Ovary (tissue), 9 donors: ENCODE data around the gene POLR1E. TPM values are rescaled to one million over a fixed set of nuclear protein-coding genes. Genes with fewer than 3 reads are reported as not detected.

Source experiments
- DNase-seq, 5 donors: peaks; one replicate each; pipeline ENCODE4 v3.0.0-alpha.2; 2019 to 2020
- H3K27ac ChIP-seq, 2 donors: fragments of 200-600 bp; one replicate each; pipeline versions ENCODE4 v1.5.1 to v1.8.0; 2019 to 2022
- H3K27me3 ChIP-seq: fragments of 200-600 bp; one replicate; pipeline ENCODE4 v1.8.0; 2022
- H3K36me3 ChIP-seq: fragments of 200-600 bp; sonication (generic); one replicate; pipeline ENCODE4 v1.5.1; 2019
- H3K4me1 ChIP-seq: one replicate; pipeline ENCODE4 v1.8.1; 2013; ENCODE audit warnings: mild to moderate bottlenecking, moderate library complexity; ENCODE audit not compliant: insufficient read depth
- H3K4me3 ChIP-seq: fragments of 200-600 bp; sonication (generic); one replicate; pipeline ENCODE4 v1.5.1; 2017
- H3K9me3 ChIP-seq, 2 donors: fragments of 200-600 bp in 1 of 2; sonication (generic) in 1 of 2; one replicate each; pipeline versions ENCODE4 v1.5.1 to v1.8.1; 2013 to 2019; ENCODE audit warnings: mild to moderate bottlenecking in 1 of 2, moderate library complexity in 1 of 2
- CTCF ChIP-seq, 3 donors: fragments of 450-650 bp in 2 of 3; fragments of 200-600 bp in 1 of 3; IDR thresholded peaks; one replicate each; pipeline versions ENCODE4 v1.5.1 to v1.8.0; 2016 to 2022; ENCODE audit warnings: antibody characterized with exemption in 3 of 3, mild to moderate bottlenecking in 1 of 3
- EP300 ChIP-seq: sonication (generic); formaldehyde crosslinking; IDR thresholded peaks from one replicate; pipeline ENCODE4 v1.6.1; 2017; ENCODE audit warnings: antibody characterized with exemption
- POLR2A ChIP-seq: fragments of 450-650 bp; IDR thresholded peaks from one replicate; pipeline ENCODE4 v1.6.1; 2017; ENCODE audit warnings: antibody characterized with exemption, mild to moderate bottlenecking, moderate library complexity
- WGBS, 3 donors: extraction: QIAGEN DNeasy Blood & Tissue Kit in 1 of 3; methylation state at CpG; one replicate each; pipeline versions ENCODE4 v1.1.5 to v1.1.7; 2013 to 2017; 5-methylcytosine and 5-hydroxymethylcytosine counted together
- intact Hi-C, 4 donors: fragments of 100-400 bp; cut with DNase I; formaldehyde crosslinking; loops; one replicate each; pipeline versions ENCODE4 v1.11.0 to v1.15.1; 2022 to 2023
- polyA plus RNA-seq, 2 donors: library from polyadenylated mRNA; stranded (reverse); fragments of 200-250 nt in 1 of 2; fragments of 350-450 nt in 1 of 2; fragmentation: Illumina TruSeq in 1 of 2; extraction: RNeasy Lipid Tissue Mini Kit (QIAGEN cat#74804) in 1 of 2; gene quantifications; one replicate each; pipeline ENCODE4 v1.2.3, GENCODE V29; 2013 to 2014
- total RNA-seq, 7 donors: library from RNA; depleted of rRNA in 2 of 7; stranded (reverse); fragments of >200 nt in 2 of 7; fragmentation: NEBNext Ultra II Directional in 3 of 7; extraction: Animal tissue kit (Norgen Biotek cat#: 25700) in 3 of 7; gene quantifications; one replicate each; pipeline versions ENCODE4 v1.1.0 to v1.2.4, GENCODE V29; 2016 to 2023
- donor health status: DM: no; HTN: no; CAD: no; lungs with moderate emphysema.
- donor health status: DM: no; HTN: no; CAD: no.
- donor health status: Bipolar disorder and iron deficiency.
- donor health status: DM: yes; HTN: yes; CAD: no.
- donor health status: DM: no; HTN: no; CAD: no.
- donor health status: DM: yes; HTN: yes; CAD: no.

Gene POLR1E
- total and polyA plus RNA-seq, 9 donors: 26.3 to 48.9 (median 39.1) TPM

- Histone ChIP-seq H3K27me3 (no peaks in the 10 kb centered on the region), H3K36me3 (no peaks in the 10 kb centered on the region), H3K9me3 (no peaks in the 10 kb centered on the region), H3K27ac (no peak overlapping the region), H3K4me1 (no peaks in the 10 kb centered on the region), H3K4me3 (no peak overlapping the region)
- intact Hi-C loops: no loop called here
- no peak for DNase-seq
- WGBS, 3 donors: 81 to 90% (median 85%) methylated on average over 7 of the region's 7 CpGs
- TF ChIP-seq POLR2A (no peak), CTCF (IDR thresholded peaks at IDR 0.05) (no peak), EP300 (no peak)
Observed at GRCh38 chr9:37534412-37534811, 48.7 kb downstream of the POLR1E start.

GRCh38 chr9:37534901-37535300 lies 49.2 kb downstream of the POLR1E start:
- H3K4me1 ChIP-seq: no peaks in the 10 kb centered on the region
- no peaks in the 10 kb centered on the region for H3K36me3 ChIP-seq
- WGBS, 3 donors: 73 to 82% (median 75%) methylated on average over 10 of the region's 10 CpGs
- no peaks in the 10 kb centered on the region for H3K9me3 ChIP-seq
- no peaks in the 10 kb centered on the region for H3K27me3 ChIP-seq
- no peak for DNase-seq
- H3K27ac ChIP-seq: no peak overlapping the region
- TF ChIP-seq EP300 (no peak), CTCF (IDR thresholded peaks at IDR 0.05) (no peak), POLR2A (no peak)
- H3K4me3 ChIP-seq: no peak overlapping the region
- intact Hi-C loops: no loop called here

GRCh38 chr9:37538099-37538498 lies 52.4 kb downstream of the POLR1E start:
- intact Hi-C loops: no loop called here
- no peaks in the 10 kb centered on the region for H3K4me1 ChIP-seq
- no peak for TF ChIP-seq CTCF (IDR thresholded peaks at IDR 0.05)
- TF ChIP-seq EP300: no peak
- TF ChIP-seq POLR2A: no peak
- no peaks in the 10 kb centered on the region for H3K27me3 ChIP-seq
- H3K4me3 ChIP-seq: no peak overlapping the region
- H3K9me3 ChIP-seq: no peaks in the 10 kb centered on the region
- H3K27ac ChIP-seq: no peak overlapping the region
- no peaks in the 10 kb centered on the region for H3K36me3 ChIP-seq
- WGBS, 3 donors: 89 to 95% (median 91%) methylated on average over 7 of the region's 7 CpGs
- DNase-seq: no peak

GRCh38 chr9:37539634-37540033 lies 53.9 kb downstream of the POLR1E start:
- DNase-seq: no peak
- Histone ChIP-seq H3K9me3 (no peaks in the 10 kb centered on the region), H3K36me3 (no peaks in the 10 kb centered on the region), H3K27me3 (no peaks in the 10 kb centered on the region), H3K4me3 (no peak overlapping the region), H3K4me1 (no peaks in the 10 kb centered on the region), H3K27ac (no peak overlapping the region)
- TF ChIP-seq POLR2A: no peak
- no peak for TF ChIP-seq EP300
- TF ChIP-seq CTCF (IDR thresholded peaks at IDR 0.05): no peak
- intact Hi-C loops: no loop called here

- WGBS, 3 donors: 86 to 95% (median 89%) methylated on average over 3 of the region's 3 CpGs
- no peaks in the 10 kb centered on the region for H3K36me3 ChIP-seq
- DNase-seq: no peak
Observed at GRCh38 chr9:37540634-37541033, 54.9 kb downstream of the POLR1E start.

More at GRCh38 chr9:37540634-37541033, 54.9 kb downstream of the POLR1E start:
- H3K9me3 ChIP-seq: no peaks in the 10 kb centered on the region
- no peaks in the 10 kb centered on the region for H3K4me1 ChIP-seq
- TF ChIP-seq CTCF (IDR thresholded peaks at IDR 0.05) (no peak), EP300 (no peak), POLR2A (no peak)
- H3K4me3 ChIP-seq: no peak overlapping the region
- intact Hi-C loops: no loop called here
- no peaks in the 10 kb centered on the region for H3K27me3 ChIP-seq
- H3K27ac ChIP-seq: no peak overlapping the region
